ENCODE measurements around the gene STIMATE. TPM values are rescaled to one million over a fixed set of nuclear protein-coding genes. Genes with fewer than 3 reads are reported as not detected.

STIMATE gene
- total RNA-seq, 2 experiments from 2014 or later = 18.1 to 19.0 TPM

DNA sequence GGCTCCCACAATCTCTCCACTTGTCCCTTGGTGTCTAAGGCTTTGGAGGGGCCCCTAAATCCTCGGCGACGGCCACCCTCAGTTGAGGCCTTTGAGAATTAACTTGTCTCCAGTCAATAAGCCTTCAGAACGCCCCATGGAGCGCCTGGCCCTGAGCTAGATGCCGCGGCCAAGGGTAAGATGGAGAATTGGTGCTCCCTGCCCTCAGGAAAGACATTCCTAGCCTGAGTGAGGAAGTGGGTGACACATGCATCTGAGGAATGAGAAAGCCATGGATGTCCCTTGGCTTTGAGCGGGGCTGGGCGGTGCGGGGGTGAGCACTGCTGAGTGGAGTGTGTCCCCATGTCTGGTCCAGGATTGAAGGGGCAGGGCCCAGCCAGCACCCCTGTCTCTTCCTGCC lies 80.1 kb downstream of the STIMATE start:
- no peaks in the 10 kb centered on the region for H3K9me3 ChIP-seq (ENCODE audit: low read length)
- intact Hi-C loops (cut with micrococcal nuclease; ENCODE audit: unreplicated experiment) = no loop called here
- H2AFZ ChIP-seq (ENCODE audit: low read length) = no peak overlapping the region
- H4K20me1 ChIP-seq (ENCODE audit: insufficient read depth, low read length) = no peaks in the 10 kb centered on the region
- BruUV-seq (replicated peaks) = no TSS peak
- ChIA-PET CTCF (ENCODE audit: unreplicated experiment) (no interaction called here), POLR2A (no interaction called here)
- H3K4me2 ChIP-seq (ENCODE audit: low read length) = no peak overlapping the region
- no peaks in the 10 kb centered on the region for H3K79me2 ChIP-seq (ENCODE audit: insufficient read depth, low read depth, low read length)
- no peak overlapping the region for H3K27ac ChIP-seq (ENCODE audit: low read depth, low read length, poor library complexity, severe bottlenecking)
- DNase-seq (ENCODE audit: low spot score) = no peak
- no peak for TF ChIP-seq EZH2phosphoT487 (IDR thresholded peaks at IDR 0.05; ENCODE audit: borderline replicate concordance, low read depth, low read length)
- TF ChIP-seq, protein P1, sequence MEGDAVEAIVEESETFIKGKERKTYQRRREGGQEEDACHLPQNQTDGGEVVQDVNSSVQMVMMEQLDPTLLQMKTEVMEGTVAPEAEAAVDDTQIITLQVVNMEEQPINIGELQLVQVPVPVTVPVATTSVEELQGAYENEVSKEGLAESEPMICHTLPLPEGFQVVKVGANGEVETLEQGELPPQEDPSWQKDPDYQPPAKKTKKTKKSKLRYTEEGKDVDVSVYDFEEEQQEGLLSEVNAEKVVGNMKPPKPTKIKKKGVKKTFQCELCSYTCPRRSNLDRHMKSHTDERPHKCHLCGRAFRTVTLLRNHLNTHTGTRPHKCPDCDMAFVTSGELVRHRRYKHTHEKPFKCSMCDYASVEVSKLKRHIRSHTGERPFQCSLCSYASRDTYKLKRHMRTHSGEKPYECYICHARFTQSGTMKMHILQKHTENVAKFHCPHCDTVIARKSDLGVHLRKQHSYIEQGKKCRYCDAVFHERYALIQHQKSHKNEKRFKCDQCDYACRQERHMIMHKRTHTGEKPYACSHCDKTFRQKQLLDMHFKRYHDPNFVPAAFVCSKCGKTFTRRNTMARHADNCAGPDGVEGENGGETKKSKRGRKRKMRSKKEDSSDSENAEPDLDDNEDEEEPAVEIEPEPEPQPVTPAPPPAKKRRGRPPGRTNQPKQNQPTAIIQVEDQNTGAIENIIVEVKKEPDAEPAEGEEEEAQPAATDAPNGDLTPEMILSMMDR (conservative IDR thresholded peaks at IDR 0.05; ENCODE audit: low read length) = no peak
- no peaks in the 10 kb centered on the region for H3K4me1 ChIP-seq (ENCODE audit: insufficient read depth, low read length, poor library complexity, severe bottlenecking)
- H3K9me2 ChIP-seq (ENCODE audit: insufficient read depth, low read length) = no peaks in the 10 kb centered on the region
- H3K4me3 ChIP-seq (ENCODE audit: low read depth, low read length, poor library complexity, severe bottlenecking) = no peak overlapping the region
- H3K36me3 ChIP-seq (ENCODE audit: insufficient read depth, low read length) = no peaks in the 10 kb centered on the region

DNA sequence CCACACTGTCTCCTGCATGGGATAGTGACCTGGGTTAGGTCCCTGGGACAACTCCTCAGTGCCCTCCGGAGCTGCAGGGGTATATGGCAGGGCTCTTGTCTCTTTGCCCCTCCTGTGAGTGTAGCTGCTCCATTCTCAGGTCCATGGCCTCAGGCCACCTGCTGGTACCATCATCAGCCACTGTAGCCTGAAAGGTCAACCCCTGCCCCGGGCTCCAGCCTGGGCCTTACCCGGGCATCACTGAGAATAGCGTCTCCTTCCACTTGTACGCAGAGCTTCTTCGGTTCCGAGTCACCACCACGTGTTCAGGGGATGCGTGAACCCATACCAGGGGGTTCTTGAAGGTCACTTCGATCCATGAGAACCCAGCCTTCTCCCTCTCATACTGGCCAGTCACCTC lies 80.7 kb downstream of the STIMATE start:
- Histone ChIP-seq H3K79me2 (ENCODE audit: insufficient read depth, low read depth, low read length) (no peaks in the 10 kb centered on the region), H3K9me3 (ENCODE audit: low read length) (no peaks in the 10 kb centered on the region), H3K4me1 (ENCODE audit: insufficient read depth, low read length, poor library complexity, severe bottlenecking) (no peaks in the 10 kb centered on the region), H3K4me2 (ENCODE audit: low read length) (no peak overlapping the region), H3K27ac (ENCODE audit: low read depth, low read length, poor library complexity, severe bottlenecking) (no peak overlapping the region), H3K9me2 (ENCODE audit: insufficient read depth, low read length) (no peaks in the 10 kb centered on the region), H4K20me1 (ENCODE audit: insufficient read depth, low read length) (no peaks in the 10 kb centered on the region), H3K4me3 (ENCODE audit: low read depth, low read length, poor library complexity, severe bottlenecking) (no peak overlapping the region), H3K36me3 (ENCODE audit: insufficient read depth, low read length) (no peaks in the 10 kb centered on the region), H2AFZ (ENCODE audit: low read length) (no peak overlapping the region)
- POLR2A ChIA-PET = no interaction called here
- CTCF ChIA-PET (ENCODE audit: unreplicated experiment) = interaction anchor here (0.6 kb wide), 1 partner anchor 191 kb away, joined by 3 read pairs; no protein-coding TSS in a partner anchor
- TF ChIP-seq, protein P1 (conservative IDR thresholded peaks at IDR 0.05; ENCODE audit: low read length) = no peak
- TF ChIP-seq EZH2phosphoT487 (IDR thresholded peaks at IDR 0.05; ENCODE audit: borderline replicate concordance, low read depth, low read length) = no peak
- no TSS peak for BruUV-seq (replicated peaks)
- intact Hi-C loops (cut with micrococcal nuclease; ENCODE audit: unreplicated experiment) = no loop called here
- no peak for DNase-seq (ENCODE audit: low spot score)

DNA sequence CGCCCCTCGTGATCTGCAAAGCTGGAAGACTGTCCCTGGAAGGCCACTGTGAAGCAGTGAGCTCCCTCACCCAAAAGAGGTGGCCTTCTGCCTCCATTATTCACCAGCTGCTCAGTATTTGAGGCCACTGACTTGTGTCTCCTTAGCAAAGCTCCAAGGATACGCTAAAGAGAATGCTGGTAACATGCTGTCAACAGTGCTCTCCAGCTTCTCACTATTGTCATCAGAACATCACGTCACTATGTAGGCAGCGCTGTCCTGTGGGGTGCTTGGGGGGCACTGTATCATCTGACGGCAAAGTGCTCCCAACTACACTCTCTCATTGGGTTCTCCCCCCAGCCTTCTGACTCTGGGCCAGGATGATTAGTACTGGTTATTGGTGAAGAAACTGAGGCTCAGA lies 81.1 kb downstream of the STIMATE start:
- intact Hi-C loops (cut with micrococcal nuclease; ENCODE audit: unreplicated experiment) = no loop called here
- no peaks in the 10 kb centered on the region for H3K36me3 ChIP-seq (ENCODE audit: insufficient read depth, low read length)
- ChIA-PET POLR2A (interaction anchor here (0.9 kb wide), 1 partner anchor 114 kb away, joined by 4 read pairs; no protein-coding TSS in a partner anchor), CTCF (ENCODE audit: unreplicated experiment) (interaction anchor here (0.6 to 1.0 kb wide), 2 partner anchors 23 to 192 kb away, joined by 3 read pairs; no protein-coding TSS in a partner anchor)
- H3K9me2 ChIP-seq (ENCODE audit: insufficient read depth, low read length) = no peaks in the 10 kb centered on the region
- no peak overlapping the region for H3K27ac ChIP-seq (ENCODE audit: low read depth, low read length, poor library complexity, severe bottlenecking)
- H3K79me2 ChIP-seq (ENCODE audit: insufficient read depth, low read depth, low read length) = no peaks in the 10 kb centered on the region
- TF ChIP-seq EZH2phosphoT487 (IDR thresholded peaks at IDR 0.05; ENCODE audit: borderline replicate concordance, low read depth, low read length) = no peak
- TF ChIP-seq, protein P1 (conservative IDR thresholded peaks at IDR 0.05; ENCODE audit: low read length) = no peak
- no TSS peak for BruUV-seq (replicated peaks)
- H3K9me3 ChIP-seq (ENCODE audit: low read length) = no peaks in the 10 kb centered on the region
- H3K4me1 ChIP-seq (ENCODE audit: insufficient read depth, low read length, poor library complexity, severe bottlenecking) = no peaks in the 10 kb centered on the region
- DNase-seq (ENCODE audit: low spot score) = no peak
- H3K4me2 ChIP-seq (ENCODE audit: low read length) = no peak overlapping the region
- no peak overlapping the region for H3K4me3 ChIP-seq (ENCODE audit: low read depth, low read length, poor library complexity, severe bottlenecking)
- H4K20me1 ChIP-seq (ENCODE audit: insufficient read depth, low read length) = no peaks in the 10 kb centered on the region
- no peak overlapping the region for H2AFZ ChIP-seq (ENCODE audit: low read length)

All from OCI-LY7 (cell line).